GM18873 (cell line): ENCODE measurements around the gene MFSD12.
"Not testable (repeated sequence)": the region's sequence is repeated elsewhere in the genome, so short reads cannot be mapped to it uniquely, and the experiment has no call there.

ENCODE experiments used
- ATAC-seq: cut with Tn5 transposase; IDR thresholded peaks from one replicate; pipeline ENCODE4 v1.9.1; 2021; ENCODE audit warnings: mild to moderate bottlenecking, moderate library complexity, moderate number of reproducible peaks; ENCODE audit not compliant: unreplicated experiment, low FRiP score

The MFSD12 gene

GRCh38 chr19:3585301-3586126 is 28.1 kb upstream of the MFSD12 start, which contains the start of gene GIPC3:
GIPC3 (plus strand) TSS chr19:3585478; CDS start chr19:3585598, 120 bp downstream.
- ATAC-seq = no peak

- ATAC-seq = not testable (repeated sequence)
Observed at GRCh38 chr19:3584036-3584802, 26.8 kb upstream of the MFSD12 start.

- not testable (repeated sequence) for ATAC-seq
Observed at GRCh38 chr19:3581792-3582191, 24.4 kb upstream of the MFSD12 start.

- no peak for ATAC-seq
Observed at GRCh38 chr19:3580156-3580934, 23.0 kb upstream of the MFSD12 start.

GRCh38 chr19:3578390-3578789 is 21.0 kb upstream of the MFSD12 start:
- no peak for ATAC-seq

- ATAC-seq = no peak
Observed at GRCh38 chr19:3577723-3578344, 20.4 kb upstream of the MFSD12 start.

GRCh38 chr19:3576696-3577443 is 19.5 kb upstream of the MFSD12 start:
- ATAC-seq = no peak

GRCh38 chr19:3575949-3576673 is 18.7 kb upstream of the MFSD12 start:
- ATAC-seq = no peak

GRCh38 chr19:3575260-3575741 is 17.9 kb upstream of the MFSD12 start:
- ATAC-seq = no peak

GRCh38 chr19:3573858-3574637 is 16.7 kb upstream of the MFSD12 start:
- ATAC-seq = no peak

- ATAC-seq = peak; percentile 6
Observed at GRCh38 chr19:3573162-3573857, 15.9 kb upstream of the MFSD12 start.

- ATAC-seq = no peak
Observed at GRCh38 chr19:3572855-3573161, 15.4 kb upstream of the MFSD12 start, which contains the start of gene HMG20B. HMG20B (plus strand) TSS chr19:3572944; CDS start chr19:3573310, 366 bp downstream.

- ATAC-seq = peak; percentile 84
Observed at GRCh38 chr19:3572132-3572854, 14.9 kb upstream of the MFSD12 start.

- ATAC-seq = no peak
Observed at GRCh38 chr19:3570606-3571011, 13.2 kb upstream of the MFSD12 start.

- not testable (repeated sequence) for ATAC-seq
Observed at GRCh38 chr19:3570042-3570441, 12.7 kb upstream of the MFSD12 start.

- ATAC-seq = no peak
Observed at GRCh38 chr19:3565139-3565538, 7.8 kb upstream of the MFSD12 start.
